Small intestine (tissue), 7 donors: ENCODE data around the gene RNASE4. TPM values are rescaled to one million over a fixed set of nuclear protein-coding genes. Genes with fewer than 3 reads are reported as not detected.
A peak's percentile ranks its signal among the peaks of the same experiment; 100 is the strongest.
"Not testable (repeated sequence)": the region's sequence is repeated elsewhere in the genome, so short reads cannot be mapped to it uniquely, and the experiment has no call there.

Experiments
- DNase-seq, 2 donors: peaks; one replicate each; pipeline versions ENCODE4 v3.0.0 to v3.0.0-alpha.2; 2013
- FAIRE-seq: peaks from 2 replicates; lab custom pipeline; 2012; peaks lifted over from hg19 to GRCh38; lab: Jason Lieb, UNC
- H3K27ac ChIP-seq, 3 donors: one replicate each; pipeline ENCODE4 v1.5.1; 2013; ENCODE audit warnings: low read length in 2 of 3, mild to moderate bottlenecking in 2 of 3, control low read depth in 1 of 3, inconsistent platforms in 1 of 3, low read depth in 1 of 3, moderate library complexity in 1 of 3
- H3K27me3 ChIP-seq, 3 donors: one replicate each; pipeline ENCODE4 v1.6.1; 2013; ENCODE audit warnings: low read length in 3 of 3, inconsistent platforms in 1 of 3; ENCODE audit not compliant: control insufficient read depth in 3 of 3, insufficient read depth in 3 of 3
- H3K36me3 ChIP-seq, 3 donors: one replicate each; pipeline ENCODE4 v1.6.1; 2013; ENCODE audit warnings: low read length in 3 of 3, inconsistent platforms in 1 of 3, low read depth in 1 of 3, mild to moderate bottlenecking in 1 of 3, moderate library complexity in 1 of 3; ENCODE audit not compliant: control insufficient read depth in 3 of 3, insufficient read depth in 2 of 3
- H3K4me1 ChIP-seq, 3 donors: one replicate each; pipeline ENCODE4 v1.6.1; 2013; ENCODE audit warnings: low read length in 2 of 3, inconsistent platforms in 1 of 3, low read depth in 1 of 3, mild to moderate bottlenecking in 1 of 3, moderate library complexity in 1 of 3; ENCODE audit not compliant: control insufficient read depth in 3 of 3, insufficient read depth in 2 of 3
- H3K4me3 ChIP-seq, 3 donors: one replicate each; pipeline ENCODE4 v1.5.1; 2013; ENCODE audit warnings: low read length in 3 of 3, control low read depth in 1 of 3, inconsistent platforms in 1 of 3, low read depth in 1 of 3, mild to moderate bottlenecking in 1 of 3, moderate library complexity in 1 of 3
- H3K9me3 ChIP-seq, 2 donors: one replicate each; pipeline ENCODE4 v1.6.1; 2013; ENCODE audit warnings: low read depth in 1 of 2, low read length in 1 of 2; ENCODE audit not compliant: control insufficient read depth in 2 of 2, insufficient read depth in 1 of 2
- WGBS, 3 donors: extraction: QIAGEN DNeasy Blood & Tissue Kit; methylation state at CpG; one replicate each; pipeline ENCODE4 v1.1.7; 2013; 5-methylcytosine and 5-hydroxymethylcytosine counted together
- polyA plus RNA-seq, 4 donors: library from polyadenylated mRNA; stranded (reverse) in 3 of 4; unstranded in 1 of 4; fragments of 200-250 nt in 3 of 4; fragments of 120-200 nt in 1 of 4; gene quantifications; one replicate each; pipeline versions ENCODE4 v1.2.1 to v1.2.3, GENCODE V29; 2013
- donor health status: healthy with polysubstance abuse.
- donor health status: control.
- donor health status: control.
- donor health status: Bipolar disorder and iron deficiency.
- donor health status: healthy.

RNASE4 gene
- polyA plus RNA-seq, 4 donors: 8.1 to 45.7 (median 31.1) TPM

- WGBS, 3 donors: 91 to 93% (median 92%) methylated on average over 5 of the region's 5 CpGs
- FAIRE-seq (no peak), DNase-seq (no peak)
- H3K4me3 ChIP-seq: no peak overlapping the region
- H3K27me3 ChIP-seq: no peaks in the 10 kb centered on the region
- no peak overlapping the region for H3K27ac ChIP-seq
- H3K36me3 ChIP-seq: no peaks in the 10 kb centered on the region
- H3K4me1 ChIP-seq: no peaks in the 10 kb centered on the region
- no peaks in the 10 kb centered on the region for H3K9me3 ChIP-seq
Observed at GRCh38 chr14:20732477-20732876, 48.1 kb downstream of the RNASE4 start.

DNA sequence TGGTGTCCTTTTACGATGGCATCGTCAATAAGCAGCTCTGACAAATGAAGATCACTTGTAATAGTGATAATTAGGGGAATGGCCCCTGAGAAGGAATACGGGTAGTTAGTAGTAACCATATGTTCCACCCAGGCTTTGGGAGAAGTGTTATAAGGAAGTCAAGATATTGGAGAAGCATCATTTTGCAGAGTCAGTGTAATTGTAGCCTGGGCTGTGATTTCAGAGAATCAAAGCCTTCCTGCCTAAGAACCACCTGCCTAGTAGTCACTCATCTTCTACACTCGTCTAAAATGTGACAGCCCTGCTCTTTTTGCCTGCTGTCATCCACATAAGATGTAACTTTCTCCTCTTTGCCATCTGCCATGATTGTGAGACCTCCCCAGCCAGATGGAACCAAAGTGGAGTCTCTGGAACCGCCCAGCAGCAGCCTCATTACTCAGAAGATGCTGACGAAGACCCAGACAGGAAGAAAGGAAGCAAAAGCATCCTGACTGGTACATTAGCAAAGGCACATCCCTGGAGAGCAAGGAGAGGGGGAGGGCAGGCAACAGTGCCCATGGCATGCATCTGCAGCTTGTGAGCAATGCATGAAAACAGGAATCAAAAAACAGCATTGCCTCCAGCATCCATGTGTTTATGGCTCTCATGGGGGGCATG lies 48.7 kb downstream of the RNASE4 start:
- Histone ChIP-seq H3K27me3 (no peaks in the 10 kb centered on the region), H3K27ac (no peak overlapping the region), H3K36me3 (no peaks in the 10 kb centered on the region), H3K9me3 (no peaks in the 10 kb centered on the region), H3K4me3 (no peak overlapping the region), H3K4me1 (no peaks in the 10 kb centered on the region)
- DNase-seq (no peak), FAIRE-seq (no peak)
- 68 to 77% (median 72%) methylated on average over 6 of the region's 6 CpGs for WGBS, 3 donors

GRCh38 chr14:20733684-20734429 lies 49.5 kb downstream of the RNASE4 start:
- Histone ChIP-seq H3K4me1 (no peaks in the 10 kb centered on the region), H3K4me3 (no peak overlapping the region), H3K36me3 (no peaks in the 10 kb centered on the region), H3K27me3 (no peaks in the 10 kb centered on the region), H3K9me3 (no peaks in the 10 kb centered on the region), H3K27ac (no peak overlapping the region)
- DNase-seq (no peak), FAIRE-seq (no peak)
- WGBS, 3 donors: 58 to 73% (median 69%) methylated on average over 6 of the region's 6 CpGs

- no peak overlapping the region for H3K27ac ChIP-seq
- 46 to 64% (median 54%) methylated on average over 4 of the region's 4 CpGs for WGBS, 3 donors
- no peak for FAIRE-seq
- H3K27me3 ChIP-seq: no peaks in the 10 kb centered on the region
- H3K9me3 ChIP-seq: no peaks in the 10 kb centered on the region
- no peaks in the 10 kb centered on the region for H3K4me1 ChIP-seq
- H3K4me3 ChIP-seq: no peak overlapping the region
- no peaks in the 10 kb centered on the region for H3K36me3 ChIP-seq
- DNase-seq: no peak
Observed at GRCh38 chr14:20734430-20734806, 50.1 kb downstream of the RNASE4 start.

DNA sequence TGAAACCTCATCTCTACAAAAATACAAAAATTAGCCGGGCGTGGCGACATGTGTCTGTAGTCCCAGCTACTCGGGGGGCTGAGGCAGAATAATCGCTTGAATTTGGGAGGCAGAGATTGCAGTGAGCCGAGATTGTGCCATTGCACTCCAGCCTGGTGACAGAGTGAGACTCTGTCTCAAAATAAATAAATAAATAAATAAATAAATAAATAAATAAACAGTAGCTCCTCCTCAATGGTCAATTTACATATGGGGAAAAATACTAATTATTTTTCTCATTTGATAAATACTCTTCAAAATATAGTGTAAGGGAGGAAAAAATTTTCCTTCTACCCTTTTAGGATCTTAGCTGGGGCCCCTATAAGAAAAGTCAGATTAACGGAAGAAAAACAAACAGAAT lies 53.9 kb downstream of the RNASE4 start:
- H3K4me1 ChIP-seq, H3K27me3 ChIP-seq, H3K9me3 ChIP-seq, H3K36me3 ChIP-seq, H3K27ac ChIP-seq, DNase-seq, FAIRE-seq, H3K4me3 ChIP-seq: not testable (repeated sequence)
- 92 to 97% (median 95%) methylated on average over 7 of the region's 7 CpGs for WGBS, 3 donors

- H3K4me3 ChIP-seq: no peak overlapping the region
- H3K27me3 ChIP-seq: no peaks in the 10 kb centered on the region
- H3K27ac ChIP-seq: no peak overlapping the region
- no peaks in the 10 kb centered on the region for H3K4me1 ChIP-seq
- 11 to 59% (median 43%) methylated on average over 4 of the region's 4 CpGs for WGBS, 3 donors
- no peaks in the 10 kb centered on the region for H3K36me3 ChIP-seq
- peak in 1 of 2 donors; percentile 10 for DNase-seq
- no peaks in the 10 kb centered on the region for H3K9me3 ChIP-seq
- FAIRE-seq: no peak
Observed at GRCh38 chr14:20742132-20742531, 57.8 kb downstream of the RNASE4 start.

GRCh38 chr14:20743556-20743955 lies 59.2 kb downstream of the RNASE4 start:
- H3K9me3 ChIP-seq: no peaks in the 10 kb centered on the region
- no peaks in the 10 kb centered on the region for H3K4me1 ChIP-seq
- H3K36me3 ChIP-seq: no peaks in the 10 kb centered on the region
- DNase-seq (no peak), FAIRE-seq (no peak)
- H3K27me3 ChIP-seq: no peaks in the 10 kb centered on the region
- WGBS, 3 donors: 79 to 84% (median 83%) methylated on average over 2 of the region's 2 CpGs
- no peak overlapping the region for H3K4me3 ChIP-seq
- H3K27ac ChIP-seq: no peak overlapping the region

DNA sequence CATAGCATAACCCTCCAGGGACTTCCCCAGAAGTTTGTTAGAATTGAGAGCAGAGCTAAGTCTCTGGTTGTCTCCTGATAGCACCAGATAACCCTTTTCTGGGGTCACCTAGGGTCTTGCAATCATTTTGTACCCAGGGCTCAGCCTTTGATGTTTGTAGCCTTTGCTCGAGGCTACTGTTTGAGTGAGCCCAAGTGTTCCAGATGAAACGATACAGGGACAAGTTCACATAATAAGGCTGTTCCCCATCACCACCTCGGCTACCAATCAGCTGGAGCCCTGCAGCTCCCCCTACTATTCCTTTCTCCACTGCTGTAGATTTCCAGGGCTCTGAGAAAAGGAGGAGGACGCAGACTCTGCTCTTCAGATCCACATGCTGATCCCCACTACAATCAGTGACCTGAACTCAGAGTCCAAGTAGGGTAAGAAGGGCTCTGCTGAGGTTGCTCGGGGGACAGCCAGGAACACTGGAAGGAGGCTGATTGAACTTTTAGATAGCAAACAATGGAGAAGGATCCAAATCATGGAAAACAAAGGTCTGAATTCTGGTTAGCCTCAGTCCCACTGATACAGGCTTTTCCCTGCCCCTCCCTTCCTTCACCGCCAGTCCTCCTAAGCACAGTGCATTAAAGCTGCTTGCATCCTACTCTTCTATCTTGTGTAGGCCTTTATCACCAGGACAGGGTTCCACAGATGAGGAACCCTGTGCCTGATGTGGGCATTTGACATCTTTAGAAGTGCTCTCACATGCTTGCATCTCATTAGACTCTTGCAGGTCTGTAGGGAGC lies 61.4 kb downstream of the RNASE4 start, which contains the start of gene EDDM3A:
TSS of gene EDDM3A (plus strand) at position 317 of the 788 bp plus-strand sequence. CDS start 1,694 bp downstream, outside the sequence.
- H3K27ac ChIP-seq: no peak within 1 kb of the TSS
- no peak for DNase-seq
- no peak within 1 kb of the TSS for H3K4me3 ChIP-seq
- H3K36me3 ChIP-seq: no peaks in the 10 kb centered on the region
- 72 to 80% (median 78%) methylated on average over 6 of the region's 6 CpGs for WGBS, 3 donors
- no peaks in the 10 kb centered on the region for H3K27me3 ChIP-seq
- no peaks in the 10 kb centered on the region for H3K4me1 ChIP-seq
- FAIRE-seq: no peak
- H3K9me3 ChIP-seq: no peaks in the 10 kb centered on the region
